Measurements from ENCODE around the gene ZFYVE9. TPM values are rescaled to one million over a fixed set of nuclear protein-coding genes. Genes with fewer than 3 reads are reported as not detected.

ZFYVE9 gene
- polyA plus RNA-seq, 1 donor from 2014 or later, result 18.1 TPM

GRCh38 chr1:52355436-52355835 lies 213.5 kb downstream of the ZFYVE9 start:
- Histone ChIP-seq H3F3A (ENCODE audit: insufficient read depth, low read length, poor library complexity, severe bottlenecking) (no peaks in the 10 kb centered on the region), H3K4me2 (ENCODE audit: low read length) (no peak overlapping the region), H3K9ac (ENCODE audit: low read length) (no peak overlapping the region), H3K4me3 (ENCODE audit: low read length) (no peak overlapping the region), H3K36me3 (ENCODE audit: insufficient read depth, low read length) (peaks cover 4% of the 10 kb centered on the region), H3K9me3 (ENCODE audit: low read length) (no peaks in the 10 kb centered on the region), H4K20me1 (ENCODE audit: insufficient read depth) (no peaks in the 10 kb centered on the region), H3K79me2 (replicated peaks; ENCODE audit: insufficient read depth, low read length) (no peaks in the 10 kb centered on the region), H3K27me3 (ENCODE audit: insufficient read depth, low read depth, low read length) (no peaks in the 10 kb centered on the region), H2AFZ (ENCODE audit: low read depth, low read length) (no peak overlapping the region), H3K27ac (ENCODE audit: low read length) (no peak overlapping the region), H3K9me2 (ENCODE audit: insufficient read depth, low read length) (no peaks in the 10 kb centered on the region)
- TF ChIP-seq CTCF (IDR thresholded peaks at IDR 0.05; ENCODE audit: poor library complexity, severe bottlenecking) (no peak), POLR2AphosphoS5 (IDR thresholded peaks at IDR 0.05) (no peak), RAD21 (conservative IDR thresholded peaks at IDR 0.05) (no peak), EZH2 (IDR thresholded peaks at IDR 0.05; ENCODE audit: borderline replicate concordance, insufficient read depth, low read length, poor library complexity, severe bottlenecking) (no peak), MXI1 (conservative IDR thresholded peaks at IDR 0.05; ENCODE audit: poor library complexity, severe bottlenecking) (no peak), REST (IDR thresholded peaks at IDR 0.05; ENCODE audit: borderline replicate concordance) (no peak), TAF1 (IDR thresholded peaks at IDR 0.05; ENCODE audit: low read depth) (no peak), SMC3 (conservative IDR thresholded peaks at IDR 0.05; ENCODE audit: poor library complexity) (no peak), EP300 (conservative IDR thresholded peaks at IDR 0.05; ENCODE audit: poor library complexity, severe bottlenecking) (no peak)

GRCh38 chr1:52355847-52356505 lies 214.1 kb downstream of the ZFYVE9 start:
- Histone ChIP-seq H4K20me1 (ENCODE audit: insufficient read depth) (no peaks in the 10 kb centered on the region), H3F3A (ENCODE audit: insufficient read depth, low read length, poor library complexity, severe bottlenecking) (no peaks in the 10 kb centered on the region), H3K9me3 (ENCODE audit: low read length) (no peaks in the 10 kb centered on the region), H3K79me2 (replicated peaks; ENCODE audit: insufficient read depth, low read length) (no peaks in the 10 kb centered on the region), H3K9me2 (ENCODE audit: insufficient read depth, low read length) (no peaks in the 10 kb centered on the region), H2AFZ (ENCODE audit: low read depth, low read length) (no peak overlapping the region), H3K27ac (ENCODE audit: low read length) (no peak overlapping the region), H3K27me3 (ENCODE audit: insufficient read depth, low read depth, low read length) (no peaks in the 10 kb centered on the region), H3K4me2 (ENCODE audit: low read length) (no peak overlapping the region), H3K4me3 (ENCODE audit: low read length) (no peak overlapping the region), H3K36me3 (ENCODE audit: insufficient read depth, low read length) (peaks cover 4% of the 10 kb centered on the region), H3K9ac (ENCODE audit: low read length) (no peak overlapping the region)
- TF ChIP-seq SMC3 (conservative IDR thresholded peaks at IDR 0.05; ENCODE audit: poor library complexity), result no peak
